Activated CD8-positive, alpha-beta memory T cell treated with anti-CD3 and anti-CD28 coated beads, Interleukin-2, amount 10 ng/mL, durations not matched to agents 7 days and 5 days (primary cell): Measurements from ENCODE around the gene ADAM19. TPM values are rescaled to one million over a fixed set of nuclear protein-coding genes. Genes with fewer than 3 reads are reported as not detected.
"Not testable (repeated sequence)": the region's sequence is repeated elsewhere in the genome, so short reads cannot be mapped to it uniquely, and the experiment has no call there.

Experiments
- ATAC-seq: fragments of 150-1000 bp; cut with Tn5 transposase; one replicate; pipeline ENCODE4 v1.10.0; 2021; ENCODE audit warnings: moderate library complexity
- CTCF ChIA-PET: fragments of 350-600 bp; sonication (Branson Sonifier 250); formaldehyde crosslinking; loops from one replicate; lab custom pipeline; 2021; ENCODE audit warnings: antibody characterized with exemption; lab: Charles Lee
- DNase-seq: peaks from one replicate; pipeline ENCODE4 v3.0.0-alpha.2; 2020
- H3K27ac Mint-ChIP-seq: one replicate; pipeline ENCODE4 v1.8.0; 2021; ENCODE audit warnings: mild to moderate bottlenecking, mixed read lengths
- H3K27me3 Mint-ChIP-seq: one replicate; pipeline ENCODE4 v1.8.0; 2021; ENCODE audit warnings: mixed read lengths
- H3K36me3 Mint-ChIP-seq: one replicate; pipeline ENCODE4 v1.8.0; 2021; ENCODE audit warnings: mild to moderate bottlenecking, mixed read lengths
- H3K4me1 Mint-ChIP-seq: one replicate; pipeline ENCODE4 v1.8.0; 2021; ENCODE audit warnings: mixed read lengths
- H3K4me3 Mint-ChIP-seq: one replicate; pipeline ENCODE4 v1.8.0; 2021; ENCODE audit warnings: mild to moderate bottlenecking, moderate library complexity, mixed read lengths
- H3K9me3 Mint-ChIP-seq: one replicate; pipeline ENCODE4 v1.8.0; 2022; ENCODE audit warnings: low read depth, mixed read lengths
- total RNA-seq, 2 experiments: library from RNA; stranded (reverse); gene quantifications; one replicate each; pipeline ENCODE4 v1.2.3, GENCODE V29; 2021

Gene ADAM19
- total RNA-seq, 2 experiments from 2014 or later = 219 to 341 TPM

- no peak overlapping the region for H3K4me3 Mint-ChIP-seq
- H3K27ac Mint-ChIP-seq = no peak overlapping the region
- CTCF ChIA-PET = interaction anchor here (0.8 to 1.7 kb wide), 2 partner anchors 31 to 297 kb away, joined by 3 to 4 read pairs; partner anchors contain the start of gene LSM11
- no peak for ATAC-seq
- peaks cover 17% of the 10 kb centered on the region for H3K27me3 Mint-ChIP-seq
- no peaks in the 10 kb centered on the region for H3K9me3 Mint-ChIP-seq
- H3K36me3 Mint-ChIP-seq = no peaks in the 10 kb centered on the region
- no peak for DNase-seq
- H3K4me1 Mint-ChIP-seq = no peaks in the 10 kb centered on the region
Observed at GRCh38 chr5:157446412-157446935, 129.1 kb downstream of the ADAM19 start.

- CTCF ChIA-PET = no interaction called here
- no peaks in the 10 kb centered on the region for H3K4me1 Mint-ChIP-seq
- no peaks in the 10 kb centered on the region for H3K9me3 Mint-ChIP-seq
- H3K27me3 Mint-ChIP-seq = peaks cover 20% of the 10 kb centered on the region
- no peak for DNase-seq
- H3K4me3 Mint-ChIP-seq = no peak overlapping the region
- ATAC-seq = no peak
- H3K36me3 Mint-ChIP-seq = no peaks in the 10 kb centered on the region
- no peak overlapping the region for H3K27ac Mint-ChIP-seq
Observed at GRCh38 chr5:157445745-157446411, 129.7 kb downstream of the ADAM19 start.

- no peak overlapping the region for H3K27ac Mint-ChIP-seq
- DNase-seq = no peak
- no peak overlapping the region for H3K4me3 Mint-ChIP-seq
- ATAC-seq = no peak
- peaks cover 20% of the 10 kb centered on the region for H3K27me3 Mint-ChIP-seq
- CTCF ChIA-PET = interaction anchor here (0.8 kb wide), 3 partner anchors 12 to 299 kb away, joined by 3 to 4 read pairs (median 3); partner anchors contain the start of gene LSM11
- no peaks in the 10 kb centered on the region for H3K4me1 Mint-ChIP-seq
- H3K9me3 Mint-ChIP-seq = no peaks in the 10 kb centered on the region
- peaks cover 2% of the 10 kb centered on the region for H3K36me3 Mint-ChIP-seq
Observed at GRCh38 chr5:157444224-157444623, 131.4 kb downstream of the ADAM19 start.

- DNase-seq = no peak
- peaks cover 2% of the 10 kb centered on the region for H3K36me3 Mint-ChIP-seq
- H3K9me3 Mint-ChIP-seq = no peaks in the 10 kb centered on the region
- peaks cover 20% of the 10 kb centered on the region for H3K27me3 Mint-ChIP-seq
- no peaks in the 10 kb centered on the region for H3K4me1 Mint-ChIP-seq
- no peak overlapping the region for H3K27ac Mint-ChIP-seq
- ATAC-seq = no peak
- CTCF ChIA-PET = no interaction called here
- H3K4me3 Mint-ChIP-seq = no peak overlapping the region
Observed at GRCh38 chr5:157443041-157443549, 132.5 kb downstream of the ADAM19 start.

GRCh38 chr5:157434096-157434495, 141.5 kb downstream of the ADAM19 start:
- H3K4me3 Mint-ChIP-seq = no peak overlapping the region
- no peak overlapping the region for H3K27ac Mint-ChIP-seq
- CTCF ChIA-PET = interaction anchor here (0.9 to 8.7 kb wide), 5 partner anchors 26 to 308 kb away, joined by 3 to 78 read pairs (median 18); partner anchors contain the start of genes LSM11 and NIPAL4
- DNase-seq = no peak
- no peak for ATAC-seq
- peaks cover 13% of the 10 kb centered on the region for H3K27me3 Mint-ChIP-seq
- H3K4me1 Mint-ChIP-seq = peaks cover 5% of the 10 kb centered on the region
- H3K9me3 Mint-ChIP-seq = peaks cover 2% of the 10 kb centered on the region
- H3K36me3 Mint-ChIP-seq = no peaks in the 10 kb centered on the region

GRCh38 chr5:157431544-157432200, 143.9 kb downstream of the ADAM19 start:
- Mint-ChIP-seq H3K36me3 (no peaks in the 10 kb centered on the region), H3K27me3 (peaks cover 20% of the 10 kb centered on the region), H3K4me3 (no peak overlapping the region), H3K9me3 (peaks cover 2% of the 10 kb centered on the region), H3K4me1 (peaks cover 5% of the 10 kb centered on the region), H3K27ac (no peak overlapping the region)
- CTCF ChIA-PET = interaction anchor here (0.9 to 8.7 kb wide), 23 partner anchors 9 to 322 kb away, joined by 3 to 78 read pairs (median 4); partner anchors contain the start of genes LSM11, NIPAL4 and THG1L
- DNase-seq (peak; percentile 51), ATAC-seq (peak; percentile 97)

- H3K4me3 Mint-ChIP-seq, H3K4me1 Mint-ChIP-seq, ATAC-seq, H3K27ac Mint-ChIP-seq, DNase-seq, H3K9me3 Mint-ChIP-seq, H3K36me3 Mint-ChIP-seq: not testable (repeated sequence)
- CTCF ChIA-PET = interaction anchor here (5.0 to 8.7 kb wide), 2 partner anchors 289 to 312 kb away, joined by 45 to 78 read pairs; partner anchors contain the start of gene LSM11
- H3K27me3 Mint-ChIP-seq = peaks cover 20% of the 10 kb centered on the region
Observed at GRCh38 chr5:157429920-157430319, 145.7 kb downstream of the ADAM19 start.

Other genes with a start within 250 kb of the ADAM19 start
- gene NIPAL4, start 115.6 kb downstream of the ADAM19 start, total RNA-seq = under 1 TPM in 1 of 2 experiments, not detected in 1; 0.37 TPM
- under 1 TPM in 1 of 2 experiments, not detected in 1; 0.09 TPM for gene SOX30, start 76.7 kb upstream of the ADAM19 start, total RNA-seq
- not detected for gene C5orf52, start 95.8 kb upstream of the ADAM19 start, total RNA-seq
- 10 to 100 TPM; 12.9 to 16.3 TPM for gene THG1L, start 155.6 kb upstream of the ADAM19 start, total RNA-seq
- gene LSM11, start 167.9 kb upstream of the ADAM19 start, total RNA-seq = 1 to 10 TPM; 5.5 to 7.2 TPM